A673 (cell line): Measurements from ENCODE around the gene CADPS2.

ENCODE experiments used
- CTCF ChIP-seq: fragments of 300-800, 200-600 bp; sonication (generic); conservative IDR thresholded peaks from 2 replicates; pipeline ENCODE4 v1.5.1; 2017; ENCODE audit warnings: low read depth, mild to moderate bottlenecking, antibody characterized with exemption, low read length, moderate library complexity, mixed read lengths
- EZH2 ChIP-seq: fragments of 200-600 bp; sonication (generic); IDR thresholded peaks from 2 replicates; pipeline ENCODE4 v1.6.1; 2017; ENCODE audit warnings: borderline replicate concordance, low read depth, mild to moderate bottlenecking, mixed read lengths, antibody characterized with exemption, low read length; ENCODE audit not compliant: poor library complexity, severe bottlenecking

DNA sequence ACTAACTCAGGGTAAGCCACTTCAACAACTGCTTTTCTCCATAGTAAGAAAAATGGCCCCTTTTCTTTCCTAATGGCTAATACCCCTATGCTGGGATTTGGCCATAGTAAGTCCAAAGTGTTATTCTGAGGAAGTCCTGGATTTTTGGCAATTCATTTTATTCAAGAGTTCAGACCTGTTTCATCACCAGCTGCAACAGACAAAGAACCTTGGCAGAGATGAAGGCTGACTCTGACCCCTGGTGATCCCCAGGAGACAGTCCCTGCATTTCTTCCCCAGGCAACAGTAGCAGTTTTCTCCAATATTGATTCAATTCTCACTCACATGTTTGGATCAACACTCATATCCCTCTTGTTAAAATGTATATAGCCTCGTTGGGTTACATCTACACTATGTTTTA lies 332.5 kb downstream of the CADPS2 start:
- no peak for TF ChIP-seq CTCF
- TF ChIP-seq EZH2: no peak
